Fibroblast of the aortic adventitia (primary cell): ENCODE measurements around the gene HTR3D. TPM values are rescaled to one million over a fixed set of nuclear protein-coding genes. Genes with fewer than 3 reads are reported as not detected.
A peak's percentile ranks its signal among the peaks of the same experiment; 100 is the strongest.

Source experiments
- DNase-seq: peaks from one replicate; pipeline ENCODE4 v3.0.0-alpha.2; 2010; ENCODE audit warnings: low read depth
- H3K4me3 ChIP-seq: 2 replicates; pipeline ENCODE4 v1.5.1; 2011; ENCODE audit warnings: low read depth, mild to moderate bottlenecking, control low read depth, low read length, moderate library complexity
- CTCF ChIP-seq: IDR thresholded peaks from 2 replicates; pipeline ENCODE4 v1.5.1; 2011; ENCODE audit warnings: mild to moderate bottlenecking, low read length, control low read depth, inconsistent platforms; ENCODE audit not compliant: insufficient read depth
- small RNA-seq: library from RNA; depleted of rRNA; stranded (forward); fragments of <200 nt; gene quantifications from one replicate; pipeline ENCODE3, GENCODE V24; 2012
- total RNA-seq: library from RNA; depleted of rRNA; stranded (reverse); fragments of >200 nt; gene quantifications from 2 replicates; pipeline ENCODE4 v1.2.3, GENCODE V29; 2012; ENCODE audit warnings: low replicate concordance

The HTR3D gene
- total RNA-seq, 1 donor = not detected

DNA sequence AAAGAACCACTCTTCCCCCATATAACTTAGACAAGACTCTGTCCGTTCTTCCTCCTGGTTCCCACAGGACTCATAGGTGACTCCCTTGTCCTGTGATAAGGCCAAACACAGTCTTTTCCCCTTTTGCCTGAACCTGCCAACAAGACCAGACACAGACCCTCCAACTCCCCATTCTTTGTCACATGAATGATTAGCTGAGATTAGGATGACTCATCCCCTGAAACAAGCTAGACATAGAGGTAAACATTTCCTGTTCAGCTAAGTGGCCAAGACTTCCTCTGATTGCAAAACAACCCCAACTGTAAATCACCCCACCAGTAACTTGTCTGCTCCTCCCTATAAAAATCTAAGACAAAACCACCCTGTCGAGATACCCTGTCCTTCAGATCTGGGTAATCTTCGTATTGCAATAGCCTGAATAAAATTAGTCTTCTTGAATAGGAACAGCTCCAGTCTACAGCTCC is 53.9 kb downstream of the HTR3D start:
- peak; percentile 38 for DNase-seq
- no peak overlapping the region for H3K4me3 ChIP-seq
- no peak for TF ChIP-seq CTCF

Small RNA genes lying within 50 kb of the gene (small RNA-seq; reads per million reads assigned to genes)
- not detected for gene RF00019

Other genes starting within 250 kb of the HTR3D start
- 1.4 and 6.0 TPM in 2 replicates for gene MAP6D1, start 206.2 kb upstream of the HTR3D start, total RNA-seq
- 32.7 and 102 TPM in 2 replicates for gene PARL, start 146.9 kb upstream of the HTR3D start, total RNA-seq
- 21.2 and 24.2 TPM in 2 replicates for gene ABCC5, start 13.9 kb upstream of the HTR3D start, total RNA-seq
- not detected in 2 replicates for gene HTR3C, start 21.3 kb downstream of the HTR3D start, total RNA-seq
- not detected in 2 replicates for gene HTR3E, start 65.3 kb downstream of the HTR3D start, total RNA-seq
- gene EIF2B5, start 103.6 kb downstream of the HTR3D start, total RNA-seq = 18.4 and 28.1 TPM in 2 replicates
- 28.2 and 66.8 TPM in 2 replicates for gene DVL3, start 123.6 kb downstream of the HTR3D start, total RNA-seq
- 364 and 380 TPM in 2 replicates for gene AP2M1, start 143.1 kb downstream of the HTR3D start, total RNA-seq
- 32.4 and 49.4 TPM in 2 replicates for gene ABCF3, start 154.5 kb downstream of the HTR3D start, total RNA-seq
- 0.72 TPM in 1 of 2 replicates, not detected in the other for gene VWA5B2, start 197.8 kb downstream of the HTR3D start, total RNA-seq
- gene ALG3, start 217.2 kb downstream of the HTR3D start, total RNA-seq = 12.2 and 34.0 TPM in 2 replicates
- 1.6 and 2.5 TPM in 2 replicates for gene EEF1AKMT4, start 217.9 kb downstream of the HTR3D start, total RNA-seq
- gene CAMK2N2, start 229.8 kb downstream of the HTR3D start, total RNA-seq = 0.09 and 0.41 TPM in 2 replicates
- not detected in 2 replicates for gene ECE2, start 244.3 kb downstream of the HTR3D start, total RNA-seq